Prostate gland (tissue), 2 donors: ENCODE data around the gene MSL1. TPM values are rescaled to one million over a fixed set of nuclear protein-coding genes. Genes with fewer than 3 reads are reported as not detected.

Experiments
- DNase-seq: peaks from one replicate; pipeline ENCODE4 v3.0.0-alpha.2; 2019; ENCODE audit warnings: low spot score
- H3K27ac ChIP-seq, 2 donors: fragments of 200-600 bp; sonication (generic); 2 replicates each; pipeline ENCODE4 v1.5.1; 2017 to 2019
- H3K27me3 ChIP-seq: fragments of 200-600 bp; sonication (generic); replicated peaks from 2 replicates; pipeline ENCODE4 v1.5.1; 2019; ENCODE audit not compliant: insufficient read depth
- H3K36me3 ChIP-seq, 2 donors: fragments of 200-600 bp; sonication (generic); 1 replicate in 1 of 2; 2 replicates in 1 of 2; pipeline versions ENCODE4 v1.5.1 to v1.8.1; 2017 to 2019
- H3K4me1 ChIP-seq: fragments of 200-600 bp; sonication (generic); replicated peaks from 2 replicates; pipeline ENCODE4 v1.5.1; 2019
- H3K4me3 ChIP-seq, 2 donors: fragments of 200-600 bp; sonication (generic); 2 replicates each; pipeline ENCODE4 v1.5.1; 2017 to 2019
- H3K9me3 ChIP-seq: fragments of 200-600 bp; sonication (generic); 2 replicates; pipeline ENCODE4 v1.5.1; 2017
- POLR2A ChIP-seq: fragments of 450-650 bp; IDR thresholded peaks from one replicate; pipeline ENCODE4 v1.6.1; 2016; ENCODE audit warnings: antibody characterized with exemption, mild to moderate bottlenecking
- POLR2AphosphoS5 ChIP-seq: sonication (generic); formaldehyde crosslinking; IDR thresholded peaks from one replicate; pipeline ENCODE4 v1.6.1; 2017; ENCODE audit warnings: antibody characterized with exemption
- WGBS: methylation state at CpG from one replicate; pipeline ENCODE4 v1.1.5; 2018; 5-methylcytosine and 5-hydroxymethylcytosine counted together
- intact Hi-C: fragments of 100-400 bp; cut with DNase I; formaldehyde crosslinking; loops from one replicate; pipeline ENCODE4 v1.14.2; 2022
- microRNA-seq: library from miRNA; unstranded; fragments of <30 nt; microRNA quantifications from one replicate; pipeline ENCODE4, GENCODE V29; 2016
- total RNA-seq, 2 donors: library from RNA; depleted of rRNA; stranded (reverse); fragments of >200 nt; gene quantifications; one replicate each; pipeline ENCODE4 v1.1.0, GENCODE V29; 2016
- TF ChIP-seq, protein P1 (sequence below), 4 experiments: fragments of 200-600 bp in 2 of 4; fragments of 450-650 bp in 2 of 4; sonication (generic) in 2 of 4; IDR thresholded peaks; 1 replicate in 3 of 4; 2 replicates in 1 of 4; pipeline ENCODE4 v1.5.1; 2016 to 2019; ENCODE audit warnings: antibody characterized with exemption in 4 of 4, mild to moderate bottlenecking in 2 of 4, moderate library complexity in 2 of 4

MSL1 gene
- total RNA-seq, 2 donors from 2014 or later: 77.0 to 112 TPM

DNA sequence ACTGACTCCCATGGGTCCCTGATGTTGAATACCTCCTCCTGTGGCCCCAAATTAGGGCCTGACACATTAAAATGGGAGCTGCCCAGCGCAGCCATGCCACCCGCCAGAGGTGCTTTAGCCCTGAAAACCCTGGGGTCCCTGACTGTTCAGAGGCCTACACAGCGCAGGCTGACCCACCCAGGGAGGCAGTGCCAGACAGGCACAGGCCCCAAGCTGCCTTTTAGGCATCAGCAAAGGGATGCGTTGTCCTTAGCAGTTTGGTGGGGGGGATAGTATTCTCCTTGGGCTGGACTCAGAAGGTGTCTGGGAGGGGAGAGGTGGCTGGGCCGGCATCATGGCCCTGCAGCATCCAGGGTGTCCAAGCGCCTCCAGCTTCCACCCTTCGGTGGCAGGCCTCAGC is 56.9 kb downstream of the MSL1 start:
- no peaks in the 10 kb centered on the region for H3K36me3 ChIP-seq
- peaks cover 7% of the 10 kb centered on the region for H3K4me1 ChIP-seq
- DNase-seq: no peak
- 77% methylated on average over 7 of the region's 7 CpGs for WGBS
- H3K27ac ChIP-seq: peak overlapping the region in 1 of 2 donors; percentile 66
- intact Hi-C loops: loop anchor here (5.0 kb wide), 1 partner anchor 151 kb away; no protein-coding TSS in a partner anchor
- TF ChIP-seq, protein P1, sequence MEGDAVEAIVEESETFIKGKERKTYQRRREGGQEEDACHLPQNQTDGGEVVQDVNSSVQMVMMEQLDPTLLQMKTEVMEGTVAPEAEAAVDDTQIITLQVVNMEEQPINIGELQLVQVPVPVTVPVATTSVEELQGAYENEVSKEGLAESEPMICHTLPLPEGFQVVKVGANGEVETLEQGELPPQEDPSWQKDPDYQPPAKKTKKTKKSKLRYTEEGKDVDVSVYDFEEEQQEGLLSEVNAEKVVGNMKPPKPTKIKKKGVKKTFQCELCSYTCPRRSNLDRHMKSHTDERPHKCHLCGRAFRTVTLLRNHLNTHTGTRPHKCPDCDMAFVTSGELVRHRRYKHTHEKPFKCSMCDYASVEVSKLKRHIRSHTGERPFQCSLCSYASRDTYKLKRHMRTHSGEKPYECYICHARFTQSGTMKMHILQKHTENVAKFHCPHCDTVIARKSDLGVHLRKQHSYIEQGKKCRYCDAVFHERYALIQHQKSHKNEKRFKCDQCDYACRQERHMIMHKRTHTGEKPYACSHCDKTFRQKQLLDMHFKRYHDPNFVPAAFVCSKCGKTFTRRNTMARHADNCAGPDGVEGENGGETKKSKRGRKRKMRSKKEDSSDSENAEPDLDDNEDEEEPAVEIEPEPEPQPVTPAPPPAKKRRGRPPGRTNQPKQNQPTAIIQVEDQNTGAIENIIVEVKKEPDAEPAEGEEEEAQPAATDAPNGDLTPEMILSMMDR (IDR thresholded peaks at IDR 0.05): no peak
- TF ChIP-seq POLR2AphosphoS5 (no peak), POLR2A (no peak)
- H3K4me3 ChIP-seq: no peak overlapping the region
- no peaks in the 10 kb centered on the region for H3K9me3 ChIP-seq
- H3K27me3 ChIP-seq: no peaks in the 10 kb centered on the region

DNA sequence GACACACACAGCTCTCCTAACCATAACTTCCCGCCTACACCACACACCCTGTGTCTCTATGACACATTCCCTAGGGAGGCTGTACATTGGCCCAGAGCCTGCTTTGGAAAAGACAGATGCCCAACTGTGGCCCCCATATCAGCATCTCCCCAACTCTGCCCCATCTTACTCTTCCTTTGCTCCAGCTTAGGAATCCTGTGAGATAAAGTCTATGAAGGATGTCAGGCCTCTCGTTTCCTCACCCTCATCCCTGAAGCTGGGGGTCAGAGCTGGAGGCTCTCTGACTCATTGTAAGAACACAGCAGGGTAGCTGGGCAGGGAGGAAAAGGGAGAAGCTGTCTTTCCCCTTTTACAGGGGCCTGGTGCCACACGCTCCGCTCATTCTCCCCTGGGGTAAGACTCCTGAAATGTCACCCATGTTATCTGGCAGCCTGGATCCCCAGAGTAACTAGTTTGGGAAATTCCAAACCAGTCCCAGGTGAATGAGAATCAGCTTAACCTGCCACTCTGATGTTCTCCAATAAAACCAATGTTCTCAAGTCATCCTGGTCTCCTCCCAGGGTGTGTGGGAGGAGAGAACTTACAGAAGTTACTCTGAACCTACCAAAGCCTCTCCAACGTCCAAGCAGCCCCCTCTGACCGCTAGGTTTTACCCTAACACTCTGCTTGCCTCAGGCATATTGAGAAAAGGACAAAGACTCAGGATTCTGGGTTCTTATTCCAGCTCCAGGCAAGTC is 58.3 kb downstream of the MSL1 start:
- peak overlapping the region; percentile 24 to 36 for H3K27ac ChIP-seq
- 45% methylated on average over 6 of the region's 6 CpGs for WGBS
- no peaks in the 10 kb centered on the region for H3K9me3 ChIP-seq
- no peak overlapping the region for H3K4me3 ChIP-seq
- intact Hi-C loops: loop anchor here (5.0 kb wide), 1 partner anchor 153 kb away; no protein-coding TSS in a partner anchor
- DNase-seq: no peak
- peaks cover 7% of the 10 kb centered on the region for H3K4me1 ChIP-seq
- no peaks in the 10 kb centered on the region for H3K36me3 ChIP-seq
- H3K27me3 ChIP-seq: no peaks in the 10 kb centered on the region
- peak; percentile 36 for TF ChIP-seq POLR2A
- TF ChIP-seq POLR2AphosphoS5: no peak

DNA sequence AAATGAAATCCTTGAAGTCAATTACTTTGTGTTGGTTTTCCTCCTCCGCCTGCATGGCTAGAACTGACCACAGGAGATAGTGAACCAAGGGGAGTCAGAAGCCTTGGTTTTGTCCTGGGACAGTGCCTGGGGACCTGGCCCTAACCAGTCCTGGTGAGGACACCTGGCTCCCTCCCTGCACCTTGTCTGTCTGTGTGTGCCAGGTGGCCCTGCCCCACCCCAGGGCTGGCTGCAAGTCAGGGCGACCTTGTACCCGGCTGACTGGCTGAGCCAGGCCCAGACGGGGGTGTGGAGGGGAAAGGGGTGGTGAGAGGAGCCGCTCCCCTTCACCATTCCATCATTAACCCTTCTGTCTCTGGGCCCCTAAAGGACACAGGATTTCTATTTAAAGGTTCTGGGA is 58.9 kb downstream of the MSL1 start:
- Histone ChIP-seq H3K27ac (peak overlapping the region; percentile 24 to 36), H3K4me3 (no peak overlapping the region), H3K36me3 (no peaks in the 10 kb centered on the region), H3K27me3 (no peaks in the 10 kb centered on the region), H3K4me1 (peaks cover 7% of the 10 kb centered on the region), H3K9me3 (no peaks in the 10 kb centered on the region)
- peak; percentile 48 for DNase-seq
- TF ChIP-seq, protein P1 (IDR thresholded peaks at IDR 0.05): no peak
- TF ChIP-seq POLR2A: peak; percentile 62
- TF ChIP-seq POLR2AphosphoS5: peak; percentile 7
- intact Hi-C loops: no loop called here
- WGBS: 28% methylated on average over 5 of the region's 5 CpGs

DNA sequence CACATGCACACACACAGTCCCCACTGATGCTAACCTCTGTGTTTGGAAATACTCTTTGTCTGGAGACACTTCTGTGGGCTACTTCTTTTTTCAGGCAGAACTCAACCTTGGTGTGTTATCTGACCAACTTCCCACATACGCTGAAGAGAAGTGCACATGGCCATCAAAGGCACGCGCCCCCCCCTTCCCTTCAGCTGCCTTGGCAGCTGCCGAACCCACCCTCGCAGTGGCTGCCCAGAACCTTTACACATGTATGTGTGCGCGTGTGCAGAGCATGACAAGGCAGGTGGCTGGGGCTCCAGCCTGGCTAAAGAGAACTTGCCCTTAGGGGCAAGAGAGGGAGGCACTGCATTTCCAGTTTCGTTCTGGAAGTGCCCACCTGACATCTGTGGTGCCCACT is 59.4 kb downstream of the MSL1 start:
- Histone ChIP-seq H3K4me1 (peaks cover 7% of the 10 kb centered on the region), H3K4me3 (no peak overlapping the region), H3K27me3 (no peaks in the 10 kb centered on the region), H3K27ac (peak overlapping the region in 1 of 2 donors; percentile 24), H3K9me3 (no peaks in the 10 kb centered on the region), H3K36me3 (no peaks in the 10 kb centered on the region)
- no peak for DNase-seq
- intact Hi-C loops: no loop called here
- TF ChIP-seq, protein P1 (IDR thresholded peaks at IDR 0.05): no peak
- TF ChIP-seq POLR2AphosphoS5 (no peak), POLR2A (no peak)
- 74% methylated on average over 8 of the region's 8 CpGs for WGBS

DNA sequence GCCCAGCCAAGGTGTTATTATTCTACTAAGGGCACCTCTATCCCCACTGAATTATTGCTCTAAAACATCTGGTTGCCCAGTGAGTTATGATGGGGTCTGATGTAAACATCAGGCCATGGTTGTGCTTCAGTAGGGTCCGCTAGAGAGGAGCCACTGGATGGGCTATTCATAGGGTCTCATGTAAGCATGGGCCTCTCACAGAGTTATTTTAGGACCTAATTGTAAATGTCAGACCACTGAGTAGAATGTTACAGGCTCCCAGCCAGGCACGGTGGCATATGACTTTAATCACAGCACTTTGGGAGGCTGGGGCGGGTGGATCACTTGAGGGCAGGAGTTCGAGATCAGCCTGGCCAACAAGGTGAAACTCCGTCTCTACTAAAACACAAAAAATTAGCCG is 60.8 kb downstream of the MSL1 start:
- no peak for TF ChIP-seq POLR2AphosphoS5
- TF ChIP-seq POLR2A: no peak
- TF ChIP-seq, protein P1 (IDR thresholded peaks at IDR 0.05): no peak
- no peaks in the 10 kb centered on the region for H3K27me3 ChIP-seq
- no peaks in the 10 kb centered on the region for H3K9me3 ChIP-seq
- DNase-seq: no peak
- intact Hi-C loops: no loop called here
- H3K27ac ChIP-seq: no peak overlapping the region
- no peaks in the 10 kb centered on the region for H3K4me1 ChIP-seq
- H3K36me3 ChIP-seq: no peaks in the 10 kb centered on the region
- WGBS: 87% methylated on average over 6 of the region's 6 CpGs
- H3K4me3 ChIP-seq: no peak overlapping the region

Small RNAs within 50 kb of the gene (microRNA-seq; reads per million reads assigned to microRNA genes)
- gene MIR6866: 1.1 reads per million, percentile 11 among the genes with 10 or more reads in this experiment

Other genes with a start within 250 kb of the MSL1 start
- 10 to 100 TPM in 1 of 2 donors, 1 to 10 TPM in 1; 4.0 to 17.0 TPM for gene GSDMB, start 203.3 kb upstream of the MSL1 start, total RNA-seq
- gene ORMDL3, start 194.4 kb upstream of the MSL1 start, total RNA-seq: 10 to 100 TPM; 82.4 to 91.6 TPM
- gene LRRC3C, start 194.2 kb upstream of the MSL1 start, total RNA-seq: not detected
- gene GSDMA, start 159.0 kb upstream of the MSL1 start, total RNA-seq: 1 to 10 TPM in 1 of 2 donors, not detected in 1; 1.2 TPM
- 100 to 1,000 TPM in 1 of 2 donors, 10 to 100 TPM in 1; 96.4 to 116 TPM for gene PSMD3, start 141.2 kb upstream of the MSL1 start, total RNA-seq
- 1 to 10 TPM in 1 of 2 donors, under 1 TPM in 1; 0.41 to 2.2 TPM for gene CSF3, start 106.5 kb upstream of the MSL1 start, total RNA-seq
- 100 to 1,000 TPM in 1 of 2 donors, 10 to 100 TPM in 1; 55.2 to 167 TPM for gene MED24, start 67.6 kb upstream of the MSL1 start, total RNA-seq
- gene THRA, start 59.0 kb upstream of the MSL1 start, total RNA-seq: 10 to 100 TPM; 35.2 to 79.8 TPM
- gene NR1D1, start 21.4 kb upstream of the MSL1 start, total RNA-seq: 10 to 100 TPM; 10.7 to 35.2 TPM
- 10 to 100 TPM; 59.8 to 94.3 TPM for gene CASC3, start 18.6 kb downstream of the MSL1 start, total RNA-seq
- gene RAPGEFL1, start 55.5 kb downstream of the MSL1 start, total RNA-seq: 10 to 100 TPM; 14.2 to 25.1 TPM
- 10 to 100 TPM; 12.6 to 27.0 TPM for gene WIPF2, start 97.3 kb downstream of the MSL1 start, total RNA-seq
- gene CDC6, start 165.9 kb downstream of the MSL1 start, total RNA-seq: 10 to 100 TPM in 1 of 2 donors, 1 to 10 TPM in 1; 2.1 to 10.3 TPM
- 10 to 100 TPM; 24.4 to 70.6 TPM for gene RARA, start 187.2 kb downstream of the MSL1 start, total RNA-seq
- 1 to 10 TPM in 1 of 2 donors, under 1 TPM in 1; 0.82 to 5.3 TPM for gene GJD3, start 242.8 kb downstream of the MSL1 start, total RNA-seq